Fibroblast of lung (primary cell): ENCODE results near the gene RTP2. TPM values are rescaled to one million over a fixed set of nuclear protein-coding genes. Genes with fewer than 3 reads are reported as not detected.

ENCODE experiments used
- DNase-seq, 2 donors: peaks; one replicate each; pipeline versions ENCODE4 v3.0.0 to v3.0.0-alpha.2; 2010; ENCODE audit warnings: low read depth in 2 of 2
- H2AFZ ChIP-seq: 2 replicates; pipeline ENCODE4 v1.5.1; 2012; ENCODE audit warnings: low read length, control low read depth, inconsistent platforms
- H3K27ac ChIP-seq: 2 replicates; pipeline ENCODE4 v1.5.1; 2011; ENCODE audit warnings: low read length, control low read depth; ENCODE audit not compliant: insufficient read depth
- H3K27me3 ChIP-seq: 2 replicates; pipeline ENCODE4 v1.5.1; 2011; ENCODE audit warnings: mild to moderate bottlenecking, low read length; ENCODE audit not compliant: control insufficient read depth, insufficient read depth
- H3K36me3 ChIP-seq: 2 replicates; pipeline ENCODE4 v1.5.1; 2011; ENCODE audit warnings: low read length; ENCODE audit not compliant: control insufficient read depth, insufficient read depth
- H3K4me1 ChIP-seq: 2 replicates; pipeline ENCODE4 v1.5.1; 2011; ENCODE audit warnings: low read length; ENCODE audit not compliant: control insufficient read depth, insufficient read depth; ENCODE audit errors: extremely low read depth
- H3K4me2 ChIP-seq: 2 replicates; pipeline ENCODE4 v1.5.1; 2011; ENCODE audit warnings: low read length, control low read depth; ENCODE audit not compliant: insufficient read depth; ENCODE audit errors: extremely low read depth
- H3K4me3 ChIP-seq, 4 experiments: fragments of 200-600 bp in 1 of 4; sonication (generic) in 1 of 4; replicated peaks in 1 of 4; 2 replicates each; pipeline ENCODE4 v1.5.1; 2011 to 2016; ENCODE audit warnings: low read length in 4 of 4, low read depth in 3 of 4, mild to moderate bottlenecking in 3 of 4, control low read depth in 2 of 4, inconsistent platforms in 1 of 4, mixed read lengths in 1 of 4; ENCODE audit not compliant: insufficient read depth in 1 of 4; ENCODE audit errors: control extremely low read depth in 1 of 4
- H3K79me2 ChIP-seq: 2 replicates; pipeline ENCODE4 v1.5.1; 2012; ENCODE audit warnings: mild to moderate bottlenecking, low read length, inconsistent platforms; ENCODE audit not compliant: control insufficient read depth, insufficient read depth
- H3K9ac ChIP-seq: 2 replicates; pipeline ENCODE4 v1.5.1; 2011; ENCODE audit warnings: mild to moderate bottlenecking, low read length, control low read depth; ENCODE audit not compliant: insufficient read depth
- H3K9me3 ChIP-seq: 2 replicates; pipeline ENCODE4 v1.5.1; 2012; ENCODE audit warnings: low read depth, low read length; ENCODE audit not compliant: control insufficient read depth, insufficient read depth
- H4K20me1 ChIP-seq: 2 replicates; pipeline ENCODE4 v1.5.1; 2011; ENCODE audit warnings: low read length; ENCODE audit not compliant: control insufficient read depth, insufficient read depth; ENCODE audit errors: extremely low read depth
- EZH2 ChIP-seq: IDR thresholded peaks from 2 replicates; pipeline ENCODE4 v1.5.1; 2012; ENCODE audit warnings: low read length, control low read depth, mild to moderate bottlenecking; ENCODE audit errors: missing control alignments
- polyA plus RNA-seq, 2 donors: library from polyadenylated mRNA; depleted of rRNA in 1 of 2; stranded (reverse) in 1 of 2; unstranded in 1 of 2; fragments of >200 nt; gene quantifications; 2 replicates each; pipeline ENCODE4 v1.2.1, GENCODE V29; 2011 to 2012; ENCODE audit warnings: missing spikeins in 1 of 2
- total RNA-seq: library from RNA; depleted of rRNA; stranded (reverse); fragments of >200 nt; gene quantifications from 2 replicates; pipeline ENCODE4 v1.2.1, GENCODE V29; 2014
- TF ChIP-seq, protein P1 (sequence below), 2 donors: IDR thresholded peaks in 1 of 2; conservative IDR thresholded peaks in 1 of 2; 1 replicate in 1 of 2; 2 replicates in 1 of 2; pipeline ENCODE4 v1.5.1; 2011 to 2012; ENCODE audit warnings: low read length in 2 of 2, control low read depth in 1 of 2, inconsistent platforms in 1 of 2, low read depth in 1 of 2, mild to moderate bottlenecking in 1 of 2

Gene RTP2
- total and polyA plus RNA-seq, 2 donors (not counting 1 experiment from before 2014, with no cell fraction given) = not detected

DNA sequence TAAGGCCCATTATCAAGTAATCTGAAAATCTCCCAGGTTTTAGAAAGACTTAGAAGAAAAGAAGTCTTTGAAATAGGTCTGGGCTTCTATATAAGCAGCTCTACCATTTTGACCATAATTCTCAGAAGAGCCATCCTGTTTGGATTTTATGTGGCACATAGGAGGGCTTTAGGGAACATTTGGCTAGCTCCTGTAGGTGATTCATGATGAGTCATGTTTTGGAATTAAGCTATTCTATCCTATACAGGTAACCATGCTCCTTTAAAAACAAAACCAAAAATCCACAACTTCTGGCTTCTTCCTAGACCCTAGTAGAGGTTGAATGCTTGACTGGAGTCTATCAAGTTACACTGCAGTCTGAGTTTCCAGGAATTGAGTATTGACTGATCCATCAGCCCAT is 41.1 kb downstream of the RTP2 start:
- H3K79me2 ChIP-seq = no peaks in the 10 kb centered on the region
- H3K4me2 ChIP-seq = no peak overlapping the region
- no peak overlapping the region for H3K9ac ChIP-seq
- H4K20me1 ChIP-seq = no peaks in the 10 kb centered on the region
- no peaks in the 10 kb centered on the region for H3K4me1 ChIP-seq
- H3K36me3 ChIP-seq = no peaks in the 10 kb centered on the region
- H2AFZ ChIP-seq = no peak overlapping the region
- no peak overlapping the region for H3K4me3 ChIP-seq
- H3K27me3 ChIP-seq = no peaks in the 10 kb centered on the region
- H3K9me3 ChIP-seq = no peaks in the 10 kb centered on the region
- no peak for DNase-seq
- no peak overlapping the region for H3K27ac ChIP-seq
- TF ChIP-seq, protein P1, sequence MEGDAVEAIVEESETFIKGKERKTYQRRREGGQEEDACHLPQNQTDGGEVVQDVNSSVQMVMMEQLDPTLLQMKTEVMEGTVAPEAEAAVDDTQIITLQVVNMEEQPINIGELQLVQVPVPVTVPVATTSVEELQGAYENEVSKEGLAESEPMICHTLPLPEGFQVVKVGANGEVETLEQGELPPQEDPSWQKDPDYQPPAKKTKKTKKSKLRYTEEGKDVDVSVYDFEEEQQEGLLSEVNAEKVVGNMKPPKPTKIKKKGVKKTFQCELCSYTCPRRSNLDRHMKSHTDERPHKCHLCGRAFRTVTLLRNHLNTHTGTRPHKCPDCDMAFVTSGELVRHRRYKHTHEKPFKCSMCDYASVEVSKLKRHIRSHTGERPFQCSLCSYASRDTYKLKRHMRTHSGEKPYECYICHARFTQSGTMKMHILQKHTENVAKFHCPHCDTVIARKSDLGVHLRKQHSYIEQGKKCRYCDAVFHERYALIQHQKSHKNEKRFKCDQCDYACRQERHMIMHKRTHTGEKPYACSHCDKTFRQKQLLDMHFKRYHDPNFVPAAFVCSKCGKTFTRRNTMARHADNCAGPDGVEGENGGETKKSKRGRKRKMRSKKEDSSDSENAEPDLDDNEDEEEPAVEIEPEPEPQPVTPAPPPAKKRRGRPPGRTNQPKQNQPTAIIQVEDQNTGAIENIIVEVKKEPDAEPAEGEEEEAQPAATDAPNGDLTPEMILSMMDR (conservative IDR thresholded peaks at IDR 0.05 in 1 of 2, IDR thresholded peaks at IDR 0.05 in 1 of 2; ENCODE audit: low read depth in 1 of 2, low read length in 2 of 2) = no peak
- TF ChIP-seq EZH2 = no peak

DNA sequence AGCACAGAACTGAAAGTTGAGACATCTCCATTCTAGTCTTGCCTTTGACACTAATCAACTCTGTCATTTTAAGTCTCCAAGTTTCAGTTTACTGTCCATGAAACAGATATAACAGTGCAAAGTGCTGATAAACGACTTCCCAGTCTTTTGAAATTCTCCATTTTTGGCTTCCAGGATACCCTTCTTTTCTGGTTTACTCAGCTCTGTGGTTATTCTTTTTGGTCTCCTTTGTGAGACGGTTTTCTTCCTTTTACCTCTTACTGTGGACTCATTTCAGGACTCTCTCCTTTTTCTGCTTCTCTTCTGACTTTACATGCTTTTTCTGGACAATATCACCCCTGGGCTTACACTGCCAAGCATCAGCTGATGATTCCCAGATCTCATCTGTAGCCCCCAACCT is 51.1 kb downstream of the RTP2 start:
- no peak overlapping the region for H3K9ac ChIP-seq
- no peaks in the 10 kb centered on the region for H4K20me1 ChIP-seq
- H3K27me3 ChIP-seq = peaks cover 2% of the 10 kb centered on the region
- no peak overlapping the region for H3K4me2 ChIP-seq
- no peak for TF ChIP-seq EZH2
- TF ChIP-seq, protein P1 (conservative IDR thresholded peaks at IDR 0.05 in 1 of 2, IDR thresholded peaks at IDR 0.05 in 1 of 2; ENCODE audit: low read depth in 1 of 2, low read length in 2 of 2) = no peak
- H3K9me3 ChIP-seq = no peaks in the 10 kb centered on the region
- H3K4me3 ChIP-seq = no peak overlapping the region
- DNase-seq = no peak
- no peaks in the 10 kb centered on the region for H3K36me3 ChIP-seq
- H3K79me2 ChIP-seq = no peaks in the 10 kb centered on the region
- H2AFZ ChIP-seq = no peak overlapping the region
- H3K4me1 ChIP-seq = no peaks in the 10 kb centered on the region
- H3K27ac ChIP-seq = no peak overlapping the region

Other genes with a start within 250 kb of the RTP2 start
- not detected in 2 replicates for gene SST, start 32.2 kb downstream of the RTP2 start, total RNA-seq
- not detected in 2 replicates for gene SST, start 32.2 kb downstream of the RTP2 start, polyA plus RNA-seq
- gene BCL6, start 42.9 kb upstream of the RTP2 start, total RNA-seq = 32.6 and 46.6 TPM in 2 replicates
- 7.5 and 12.7 TPM in 2 replicates for gene BCL6, start 42.9 kb upstream of the RTP2 start, polyA plus RNA-seq